GM12878 (cell line): ENCODE results near the gene AAR2. TPM values are rescaled to one million over a fixed set of nuclear protein-coding genes. Genes with fewer than 3 reads are reported as not detected.

Experiments
- ATAC-seq: fragments of 200-7000 bp; cut with Tn5 transposase; 3 replicates; pipeline ENCODE4 v1.9.1; 2020; ENCODE audit warnings: mild to moderate bottlenecking, moderate library complexity
- BruUV-seq: library from RNA; stranded (reverse); fragments of 400-500 nt; replicated peaks from 2 replicates; lab custom pipeline; 2021; lab: Mats Ljungman, UMichigan
- CTCF ChIA-PET: fragments of 300-600 bp; sonication (Branson Sonifier 250); formaldehyde crosslinking; extraction: SDS; loops from one replicate; lab custom pipeline; 2021; ENCODE audit warnings: inconsistent platforms; lab: Yijun Ruan, JAX
- POLR2A ChIA-PET: fragments of 350-600 bp; formaldehyde crosslinking; extraction: SDS; loops from one replicate; lab custom pipeline; 2021; ENCODE audit warnings: inconsistent platforms; lab: Charles Lee
- RAD21 ChIA-PET: fragments of 300-600 bp; sonication (Branson Sonifier 250); formaldehyde crosslinking; loops from one replicate; lab custom pipeline; 2023; ENCODE audit warnings: antibody characterized with exemption; ENCODE audit not compliant: unreplicated experiment; lab: Charles Lee
- SMC1A ChIA-PET: fragments of 300-600 bp; sonication (Branson Sonifier 250); formaldehyde crosslinking; loops from one replicate; lab custom pipeline; 2023; ENCODE audit not compliant: unreplicated experiment, uncharacterized antibody; lab: Charles Lee
- DNase-seq: peaks from one replicate; pipeline ENCODE4 v3.0.0-alpha.2; 2011; ENCODE audit warnings: low read depth, low spot score
- FAIRE-seq: peaks from 3 replicates; lab custom pipeline; 2011; peaks lifted over from hg19 to GRCh38; lab: Jason Lieb, UNC
- H2AFZ ChIP-seq: 2 replicates; pipeline ENCODE4 v1.6.0; 2011; ENCODE audit warnings: low read depth, low read length, control low read depth; ENCODE audit not compliant: control insufficient read depth
- H3K27ac ChIP-seq: 2 replicates; pipeline ENCODE4 v1.5.1; 2011; ENCODE audit warnings: control low read depth; ENCODE audit not compliant: control insufficient read depth, insufficient read depth
- H3K27me3 ChIP-seq, 2 experiments: replicated peaks in 1 of 2; 2 replicates each; pipeline versions ENCODE4 v1.6.0 to v1.6.1; 2011; ENCODE audit warnings: low read length in 1 of 2; ENCODE audit not compliant: control insufficient read depth in 2 of 2, insufficient read depth in 2 of 2
- H3K36me3 ChIP-seq, 2 experiments: 2 replicates each; pipeline ENCODE4 v1.5.1; 2011; ENCODE audit warnings: low read length in 1 of 2; ENCODE audit not compliant: control insufficient read depth in 2 of 2, insufficient read depth in 2 of 2
- H3K4me1 ChIP-seq: 2 replicates; pipeline ENCODE4 v1.6.1; 2011; ENCODE audit warnings: mild to moderate bottlenecking, low read length, moderate library complexity, mixed read lengths; ENCODE audit not compliant: control insufficient read depth, insufficient read depth
- H3K4me2 ChIP-seq: 2 replicates; pipeline ENCODE4 v1.6.0; 2011; ENCODE audit warnings: control low read depth; ENCODE audit not compliant: control insufficient read depth, insufficient read depth
- H3K4me3 ChIP-seq: fragments of 200-600 bp; sonication (generic); 2 replicates; pipeline ENCODE4 v1.5.1; 2016
- H3K79me2 ChIP-seq: 2 replicates; pipeline ENCODE4 v1.6.0; 2011; ENCODE audit warnings: low read length; ENCODE audit not compliant: control insufficient read depth, insufficient read depth
- H3K9ac ChIP-seq: 2 replicates; pipeline ENCODE4 v1.8.0; 2011; ENCODE audit warnings: low read length, control low read depth, mixed read lengths; ENCODE audit not compliant: control insufficient read depth, insufficient read depth
- H3K9me3 ChIP-seq: replicated peaks from 3 replicates; pipeline ENCODE4 v1.5.1; 2011; ENCODE audit warnings: mild to moderate bottlenecking, low read length; ENCODE audit not compliant: control insufficient read depth, insufficient read depth
- H4K20me1 ChIP-seq: 2 replicates; pipeline ENCODE4 v1.6.0; 2011; ENCODE audit not compliant: control insufficient read depth, insufficient read depth
- ETV6 ChIP-seq, 2 experiments: fragments of 450-650 bp in 1 of 2; IDR thresholded peaks in 1 of 2; conservative IDR thresholded peaks in 1 of 2; 2 replicates each; pipeline ENCODE4 v1.6.1; 2014; ENCODE audit warnings: antibody characterized with exemption in 1 of 2, borderline replicate concordance in 1 of 2, low read depth in 1 of 2, mild to moderate bottlenecking in 1 of 2, moderate library complexity in 1 of 2
- MTA3 ChIP-seq: IDR thresholded peaks from 2 replicates; pipeline ENCODE4 v1.6.1; 2012; ENCODE audit warnings: low read length, inconsistent platforms, borderline replicate concordance
- NKRF ChIP-seq: fragments of 450-650 bp; conservative IDR thresholded peaks from 2 replicates; pipeline ENCODE4 v1.6.1; 2017; ENCODE audit warnings: mild to moderate bottlenecking, moderate library complexity
- PKNOX1 ChIP-seq: fragments of 450-650 bp; IDR thresholded peaks from 2 replicates; pipeline ENCODE4 v1.6.1; 2016; ENCODE audit warnings: mild to moderate bottlenecking
- RELB ChIP-seq: fragments of 450-650 bp; IDR thresholded peaks from 2 replicates; pipeline ENCODE4 v1.6.1; 2017; ENCODE audit warnings: low read depth, mild to moderate bottlenecking, moderate library complexity
- TCF7 ChIP-seq: IDR thresholded peaks from 2 replicates; pipeline ENCODE4 v1.6.1; 2014; ENCODE audit warnings: antibody characterized with exemption, borderline replicate concordance
- ZNF687 ChIP-seq: fragments of 450-650 bp; IDR thresholded peaks from 2 replicates; pipeline ENCODE4 v1.6.1; 2017; ENCODE audit warnings: mild to moderate bottlenecking, moderate library complexity
- whole genome bisulfite sequencing: methylation state at CpG from one replicate; pipeline ENCODE4 v1.1.6; 2016; ENCODE audit warnings: low lambda C conversion rate; ENCODE audit not compliant: insufficient replicate concordance, insufficient coverage; ENCODE audit errors: missing lambda C conversion rate; 5-methylcytosine and 5-hydroxymethylcytosine counted together
- in situ Hi-C: fragments of 300-500 bp; cut with MboI; formaldehyde crosslinking; loops from 9 replicates; pipeline ENCODE4 v1.14.3; 2018; ENCODE audit warnings: mixed read lengths
- intact Hi-C: fragments of 100-400 bp; cut with micrococcal nuclease; formaldehyde crosslinking; loops from one replicate; pipeline ENCODE4 v1.14.2; 2022; ENCODE audit not compliant: unreplicated experiment
- polyA plus RNA-seq, 11 experiments: library from polyadenylated mRNA; depleted of rRNA in 4 of 11; unstranded in 6 of 11; stranded (reverse) in 5 of 11; fragments of >200 nt; fragmentation: Nextera tagmentation in 4 of 11; fragmentation: Illumina TruSeq in 1 of 11; extraction: Ambion mirVana in 4 of 11; extraction: Trizol in 1 of 11; gene quantifications; 1 replicate in 1 of 11; 2 replicates in 10 of 11; pipeline versions ENCODE4 v1.2.1 to v1.2.3, GENCODE V29; 2011 to 2016; ENCODE audit warnings: inconsistent platforms in 2 of 11, missing spikeins in 2 of 11, low read depth in 1 of 11
- total RNA-seq, 4 experiments: library from RNA; depleted of rRNA in 3 of 4; stranded (reverse); fragments of >200 nt in 3 of 4; fragmentation: Illumina TruSeq in 1 of 4; extraction: Trizol in 1 of 4; gene quantifications; 2 replicates each; pipeline versions ENCODE4 v1.2.1 to v1.2.3, GENCODE V29; 2013 to 2021
- TF ChIP-seq, protein P1 (sequence below): fragments of 450-650 bp; formaldehyde crosslinking; IDR thresholded peaks from 2 replicates; pipeline ENCODE4 v1.4.0; 2022; ENCODE audit warnings: mild to moderate bottlenecking, moderate library complexity

AAR2 gene
- total and polyA plus RNA-seq, 10 of the 15 experiments (the other 5 are each of a cell fraction or from before 2014, with no cell fraction given) = 6.5 to 41.7 (median 30.3) TPM

DNA sequence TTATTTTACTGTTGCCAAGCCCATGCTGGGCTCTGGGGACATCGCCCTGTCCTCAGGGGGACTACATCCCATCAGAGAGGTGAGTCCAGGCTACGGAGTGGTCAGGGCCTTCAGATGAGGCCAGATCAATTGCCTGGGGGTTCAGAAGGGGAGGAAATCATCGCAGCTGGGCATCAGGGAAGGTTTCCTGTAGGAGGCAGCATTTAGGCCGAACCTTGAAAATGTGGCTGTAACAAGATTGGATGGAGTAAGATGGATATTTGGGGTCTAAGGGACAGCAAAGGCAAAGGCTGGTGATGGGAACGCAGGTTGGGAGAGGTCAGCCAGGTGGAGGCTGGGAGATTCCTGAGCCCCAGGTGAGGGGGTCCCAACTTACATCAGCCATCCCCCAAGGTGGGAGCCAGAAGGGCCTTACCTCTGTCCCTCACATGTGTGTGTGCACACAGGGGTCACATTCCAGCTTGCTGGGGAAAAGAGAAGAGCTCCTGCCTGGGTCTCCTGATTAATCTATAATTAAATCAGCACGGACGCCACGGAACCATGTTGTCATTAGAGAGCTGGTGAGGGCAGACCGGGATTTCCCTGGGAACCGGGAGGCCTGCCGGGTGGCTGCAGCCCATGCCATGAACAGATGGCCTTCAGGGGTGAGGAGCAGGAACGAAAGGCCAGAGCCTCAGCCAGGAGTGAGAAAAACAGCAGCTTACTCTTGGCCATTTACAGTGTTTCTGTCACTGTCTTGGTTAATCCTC, 39.3 kb downstream of the AAR2 start:
- no peak for DNase-seq
- H4K20me1 ChIP-seq = no peaks in the 10 kb centered on the region
- BruUV-seq = no TSS peak
- in situ Hi-C loops = no loop called here
- intact Hi-C loops = no loop called here
- H2AFZ ChIP-seq = no peak overlapping the region
- CTCF ChIA-PET = interaction anchor here (1.3 kb wide), 2 partner anchors 124 to 164 kb away, joined by 3 to 5 read pairs; no protein-coding TSS in a partner anchor
- H3K9me3 ChIP-seq = no peaks in the 10 kb centered on the region
- peaks cover 0 to 3% of the 10 kb centered on the region in 2 experiments; a peak in 2 of 4 replicates for H3K27me3 ChIP-seq
- H3K4me2 ChIP-seq = no peak overlapping the region
- RAD21 ChIA-PET = no interaction called here
- POLR2A ChIA-PET = no interaction called here
- SMC1A ChIA-PET = no interaction called here
- H3K36me3 ChIP-seq = no peaks in the 10 kb centered on the region
- H3K4me1 ChIP-seq = no peaks in the 10 kb centered on the region
- H3K27ac ChIP-seq = no peak overlapping the region
- H3K9ac ChIP-seq = no peak overlapping the region
- no peaks in the 10 kb centered on the region for H3K79me2 ChIP-seq
- FAIRE-seq = no peak
- no peak for ATAC-seq
- no peak overlapping the region for H3K4me3 ChIP-seq
- 22% methylated on average over 12 of the region's 12 CpGs for WGBS
- TF ChIP-seq ETV6 (conservative IDR thresholded peaks at IDR 0.05 in 1 of 2, IDR thresholded peaks at IDR 0.05 in 1 of 2; ENCODE audit: borderline replicate concordance in 1 of 2, low read depth in 1 of 2) (no peak), MTA3 (no peak), NKRF (no peak), PKNOX1 (no peak), ZNF687 (no peak), TCF7 (no peak), RELB (no peak)
- TF ChIP-seq, protein P1, sequence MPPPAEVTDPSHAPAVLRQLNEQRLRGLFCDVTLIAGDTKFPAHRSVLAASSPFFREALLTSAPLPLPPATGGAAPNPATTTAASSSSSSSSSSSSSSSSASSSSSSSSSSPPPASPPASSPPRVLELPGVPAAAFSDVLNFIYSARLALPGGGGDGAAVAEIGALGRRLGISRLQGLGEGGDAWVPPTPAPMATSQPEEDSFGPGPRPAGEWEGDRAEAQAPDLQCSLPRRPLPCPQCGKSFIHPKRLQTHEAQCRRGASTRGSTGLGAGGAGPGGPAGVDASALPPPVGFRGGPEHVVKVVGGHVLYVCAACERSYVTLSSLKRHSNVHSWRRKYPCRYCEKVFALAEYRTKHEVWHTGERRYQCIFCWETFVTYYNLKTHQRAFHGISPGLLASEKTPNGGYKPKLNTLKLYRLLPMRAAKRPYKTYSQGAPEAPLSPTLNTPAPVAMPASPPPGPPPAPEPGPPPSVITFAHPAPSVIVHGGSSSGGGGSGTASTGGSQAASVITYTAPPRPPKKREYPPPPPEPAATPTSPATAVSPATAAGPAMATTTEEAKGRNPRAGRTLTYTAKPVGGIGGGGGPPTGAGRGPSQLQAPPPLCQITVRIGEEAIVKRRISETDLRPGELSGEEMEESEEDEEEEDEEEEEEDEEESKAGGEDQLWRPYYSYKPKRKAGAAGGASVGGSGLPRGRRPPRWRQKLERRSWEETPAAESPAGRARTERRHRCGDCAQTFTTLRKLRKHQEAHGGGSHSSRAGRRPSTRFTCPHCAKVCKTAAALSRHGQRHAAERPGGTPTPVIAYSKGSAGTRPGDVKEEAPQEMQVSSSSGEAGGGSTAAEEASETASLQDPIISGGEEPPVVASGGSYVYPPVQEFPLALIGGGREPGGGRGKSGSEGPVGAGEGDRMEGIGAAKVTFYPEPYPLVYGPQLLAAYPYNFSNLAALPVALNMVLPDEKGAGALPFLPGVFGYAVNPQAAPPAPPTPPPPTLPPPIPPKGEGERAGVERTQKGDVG (CRISPR knock-in tag) = no peak
